ENCODE measurements around the gene CTIF. TPM values are rescaled to one million over a fixed set of nuclear protein-coding genes. Genes with fewer than 3 reads are reported as not detected.

Gene CTIF
- total RNA-seq, 3 donors from 2014 or later: 4.3 to 5.3 (median 4.6) TPM

- ATAC-seq (no peak), DNase-seq (no peak)
- Mint-ChIP-seq H3K4me1 (ENCODE audit: low read depth) (no peaks in the 10 kb centered on the region), H3K4me3 (no peak overlapping the region), H3K9me3 (no peaks in the 10 kb centered on the region), H3K27me3 (ENCODE audit: low read depth) (no peaks in the 10 kb centered on the region), H3K36me3 (ENCODE audit: insufficient read depth) (no peaks in the 10 kb centered on the region)
Measured at GRCh38 chr18:48887905-48888772, 349.3 kb downstream of the CTIF start.

GRCh38 chr18:48888773-48889080, 349.9 kb downstream of the CTIF start:
- Mint-ChIP-seq H3K4me3 (no peak overlapping the region), H3K9me3 (no peaks in the 10 kb centered on the region), H3K36me3 (ENCODE audit: insufficient read depth) (no peaks in the 10 kb centered on the region), H3K27me3 (ENCODE audit: low read depth) (no peaks in the 10 kb centered on the region), H3K4me1 (ENCODE audit: low read depth) (no peaks in the 10 kb centered on the region)
- no peak for ATAC-seq
- DNase-seq: no peak

- Mint-ChIP-seq H3K4me1 (ENCODE audit: low read depth) (no peaks in the 10 kb centered on the region), H3K36me3 (ENCODE audit: insufficient read depth) (no peaks in the 10 kb centered on the region), H3K4me3 (no peak overlapping the region), H3K27me3 (ENCODE audit: low read depth) (no peaks in the 10 kb centered on the region), H3K9me3 (no peaks in the 10 kb centered on the region)
- ATAC-seq: no peak
- no peak for DNase-seq
Measured at GRCh38 chr18:48889115-48889941, 350.5 kb downstream of the CTIF start.

- Mint-ChIP-seq H3K36me3 (ENCODE audit: insufficient read depth) (no peaks in the 10 kb centered on the region), H3K27me3 (ENCODE audit: low read depth) (no peaks in the 10 kb centered on the region), H3K4me1 (ENCODE audit: low read depth) (no peaks in the 10 kb centered on the region), H3K4me3 (no peak overlapping the region), H3K9me3 (no peaks in the 10 kb centered on the region)
- ATAC-seq: no peak
- DNase-seq: no peak
Measured at GRCh38 chr18:48889981-48890762, 351.3 kb downstream of the CTIF start.

GRCh38 chr18:48891721-48892120, 352.9 kb downstream of the CTIF start:
- DNase-seq: no peak
- Mint-ChIP-seq H3K4me1 (ENCODE audit: low read depth) (no peaks in the 10 kb centered on the region), H3K27me3 (ENCODE audit: low read depth) (no peaks in the 10 kb centered on the region), H3K9me3 (no peaks in the 10 kb centered on the region), H3K36me3 (ENCODE audit: insufficient read depth) (no peaks in the 10 kb centered on the region), H3K4me3 (no peak overlapping the region)
- ATAC-seq: no peak

- Mint-ChIP-seq H3K27me3 (ENCODE audit: low read depth) (no peaks in the 10 kb centered on the region), H3K9me3 (no peaks in the 10 kb centered on the region), H3K36me3 (ENCODE audit: insufficient read depth) (no peaks in the 10 kb centered on the region), H3K4me1 (ENCODE audit: low read depth) (no peaks in the 10 kb centered on the region), H3K4me3 (no peak overlapping the region)
- no peak for ATAC-seq
- no peak for DNase-seq
Measured at GRCh38 chr18:48892146-48892855, 353.5 kb downstream of the CTIF start.

- H3K4me1 Mint-ChIP-seq (ENCODE audit: low read depth): no peaks in the 10 kb centered on the region
Measured at GRCh38 chr18:48893061-48893607, 354.3 kb downstream of the CTIF start.

GRCh38 chr18:48893608-48894600, 355.1 kb downstream of the CTIF start:
- Mint-ChIP-seq H3K9me3 (no peaks in the 10 kb centered on the region), H3K27me3 (ENCODE audit: low read depth) (no peaks in the 10 kb centered on the region), H3K4me1 (ENCODE audit: low read depth) (no peaks in the 10 kb centered on the region), H3K4me3 (no peak overlapping the region), H3K36me3 (ENCODE audit: insufficient read depth) (no peaks in the 10 kb centered on the region)
- DNase-seq: no peak
- ATAC-seq: no peak

More at GRCh38 chr18:48893061-48893607, 354.3 kb downstream of the CTIF start:
- DNase-seq (no peak), ATAC-seq (no peak)
- no peaks in the 10 kb centered on the region for H3K27me3 Mint-ChIP-seq (ENCODE audit: low read depth)
- no peaks in the 10 kb centered on the region for H3K9me3 Mint-ChIP-seq
- H3K4me3 Mint-ChIP-seq: no peak overlapping the region
- no peaks in the 10 kb centered on the region for H3K36me3 Mint-ChIP-seq (ENCODE audit: insufficient read depth)

- Mint-ChIP-seq H3K36me3 (ENCODE audit: insufficient read depth) (no peaks in the 10 kb centered on the region), H3K9me3 (peaks cover 6% of the 10 kb centered on the region), H3K4me3 (no peak overlapping the region), H3K4me1 (ENCODE audit: low read depth) (peaks cover 3% of the 10 kb centered on the region), H3K27me3 (ENCODE audit: low read depth) (no peaks in the 10 kb centered on the region)
- DNase-seq (no peak), ATAC-seq (no peak)
Measured at GRCh38 chr18:48894799-48895346, 356.0 kb downstream of the CTIF start.

- DNase-seq (no peak), ATAC-seq (no peak)
- Mint-ChIP-seq H3K4me1 (ENCODE audit: low read depth) (peaks cover 7% of the 10 kb centered on the region), H3K27me3 (ENCODE audit: low read depth) (no peaks in the 10 kb centered on the region), H3K36me3 (ENCODE audit: insufficient read depth) (no peaks in the 10 kb centered on the region), H3K4me3 (no peak overlapping the region), H3K9me3 (peaks cover 6% of the 10 kb centered on the region)
Measured at GRCh38 chr18:48896326-48896874, 357.6 kb downstream of the CTIF start.

GRCh38 chr18:48896875-48897511, 358.2 kb downstream of the CTIF start:
- H3K27me3 Mint-ChIP-seq (ENCODE audit: low read depth): no peaks in the 10 kb centered on the region
- ATAC-seq (peak; percentile 59 to 60), DNase-seq (no peak)
- H3K9me3 Mint-ChIP-seq: peaks cover 6% of the 10 kb centered on the region
- no peaks in the 10 kb centered on the region for H3K36me3 Mint-ChIP-seq (ENCODE audit: insufficient read depth)
- H3K4me3 Mint-ChIP-seq: no peak overlapping the region
- H3K4me1 Mint-ChIP-seq (ENCODE audit: low read depth): peaks cover 7% of the 10 kb centered on the region

GRCh38 chr18:48897531-48897930, 358.7 kb downstream of the CTIF start:
- ATAC-seq: no peak
- DNase-seq: no peak
- H3K27me3 Mint-ChIP-seq (ENCODE audit: low read depth): no peaks in the 10 kb centered on the region
- peaks cover 7% of the 10 kb centered on the region for H3K4me1 Mint-ChIP-seq (ENCODE audit: low read depth)
- peaks cover 6% of the 10 kb centered on the region for H3K9me3 Mint-ChIP-seq
- H3K4me3 Mint-ChIP-seq: no peak overlapping the region
- no peaks in the 10 kb centered on the region for H3K36me3 Mint-ChIP-seq (ENCODE audit: insufficient read depth)
